ENCODE results near the gene TNNT1.
A peak's percentile ranks its signal among the peaks of the same experiment; 100 is the strongest.

The TNNT1 gene

DNA sequence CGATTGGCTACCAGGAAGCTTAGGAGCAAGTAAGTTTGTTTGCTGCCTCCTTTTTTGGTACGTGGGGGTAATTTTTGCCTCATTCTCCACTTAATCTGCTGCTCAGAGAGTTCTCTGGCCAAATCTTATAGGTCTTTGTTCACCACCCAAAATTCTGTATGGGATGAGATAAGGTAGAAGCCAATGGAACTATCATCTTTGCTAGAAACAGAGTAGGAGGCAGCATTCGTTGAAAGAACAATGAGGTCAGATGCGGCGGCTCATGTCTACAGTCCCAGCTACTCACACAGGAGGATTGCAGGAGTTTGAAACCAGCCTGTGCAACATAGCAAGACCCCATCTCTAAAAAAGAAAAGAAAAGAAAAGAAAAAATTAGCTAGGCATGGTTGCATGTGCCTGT lies 22.4 kb upstream of the TNNT1 start:
- no peak for DNase-seq (ENCODE audit: extremely low spot score)

DNA sequence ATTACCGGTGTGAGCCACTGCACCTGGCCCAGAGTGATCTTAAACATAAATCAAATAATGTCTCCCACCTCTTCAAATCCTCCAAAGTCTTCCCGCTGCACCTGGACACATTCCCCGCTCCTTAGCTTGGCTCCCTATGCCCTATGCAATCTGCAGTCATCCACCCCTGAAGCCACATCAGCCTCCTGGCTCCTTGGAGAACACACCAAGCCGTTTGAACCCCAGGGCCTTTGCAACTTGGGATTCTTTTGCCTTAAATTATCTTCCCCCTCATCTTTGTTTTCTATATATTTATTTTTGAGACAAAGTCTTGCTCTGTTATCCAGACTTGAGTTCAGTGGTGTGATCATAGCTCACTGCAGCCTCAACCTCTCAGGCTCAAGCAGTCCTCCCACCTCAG lies 20.1 kb upstream of the TNNT1 start:
- TF ChIP-seq, protein P1, sequence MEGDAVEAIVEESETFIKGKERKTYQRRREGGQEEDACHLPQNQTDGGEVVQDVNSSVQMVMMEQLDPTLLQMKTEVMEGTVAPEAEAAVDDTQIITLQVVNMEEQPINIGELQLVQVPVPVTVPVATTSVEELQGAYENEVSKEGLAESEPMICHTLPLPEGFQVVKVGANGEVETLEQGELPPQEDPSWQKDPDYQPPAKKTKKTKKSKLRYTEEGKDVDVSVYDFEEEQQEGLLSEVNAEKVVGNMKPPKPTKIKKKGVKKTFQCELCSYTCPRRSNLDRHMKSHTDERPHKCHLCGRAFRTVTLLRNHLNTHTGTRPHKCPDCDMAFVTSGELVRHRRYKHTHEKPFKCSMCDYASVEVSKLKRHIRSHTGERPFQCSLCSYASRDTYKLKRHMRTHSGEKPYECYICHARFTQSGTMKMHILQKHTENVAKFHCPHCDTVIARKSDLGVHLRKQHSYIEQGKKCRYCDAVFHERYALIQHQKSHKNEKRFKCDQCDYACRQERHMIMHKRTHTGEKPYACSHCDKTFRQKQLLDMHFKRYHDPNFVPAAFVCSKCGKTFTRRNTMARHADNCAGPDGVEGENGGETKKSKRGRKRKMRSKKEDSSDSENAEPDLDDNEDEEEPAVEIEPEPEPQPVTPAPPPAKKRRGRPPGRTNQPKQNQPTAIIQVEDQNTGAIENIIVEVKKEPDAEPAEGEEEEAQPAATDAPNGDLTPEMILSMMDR (IDR thresholded peaks at IDR 0.05; ENCODE audit: control extremely low read depth, extremely low read depth, low read depth, missing control alignments): no peak
- no peak for DNase-seq (ENCODE audit: extremely low spot score)
- POLR2A ChIA-PET: no interaction called here
- CTCF ChIA-PET: interaction anchor here (0.9 to 1.2 kb wide), 3 partner anchors 10 to 28 kb away, joined by 3 read pairs; no protein-coding TSS in a partner anchor

More for the DNA sequence above, 22.4 kb upstream of the TNNT1 start:
- POLR2A ChIA-PET: interaction anchor here (0.5 kb wide), 1 partner anchor 221 kb away, joined by 3 read pairs; no protein-coding TSS in a partner anchor
- CTCF ChIA-PET: no interaction called here
- TF ChIP-seq, protein P1 (IDR thresholded peaks at IDR 0.05; ENCODE audit: control extremely low read depth, extremely low read depth, low read depth, missing control alignments): no peak

DNA sequence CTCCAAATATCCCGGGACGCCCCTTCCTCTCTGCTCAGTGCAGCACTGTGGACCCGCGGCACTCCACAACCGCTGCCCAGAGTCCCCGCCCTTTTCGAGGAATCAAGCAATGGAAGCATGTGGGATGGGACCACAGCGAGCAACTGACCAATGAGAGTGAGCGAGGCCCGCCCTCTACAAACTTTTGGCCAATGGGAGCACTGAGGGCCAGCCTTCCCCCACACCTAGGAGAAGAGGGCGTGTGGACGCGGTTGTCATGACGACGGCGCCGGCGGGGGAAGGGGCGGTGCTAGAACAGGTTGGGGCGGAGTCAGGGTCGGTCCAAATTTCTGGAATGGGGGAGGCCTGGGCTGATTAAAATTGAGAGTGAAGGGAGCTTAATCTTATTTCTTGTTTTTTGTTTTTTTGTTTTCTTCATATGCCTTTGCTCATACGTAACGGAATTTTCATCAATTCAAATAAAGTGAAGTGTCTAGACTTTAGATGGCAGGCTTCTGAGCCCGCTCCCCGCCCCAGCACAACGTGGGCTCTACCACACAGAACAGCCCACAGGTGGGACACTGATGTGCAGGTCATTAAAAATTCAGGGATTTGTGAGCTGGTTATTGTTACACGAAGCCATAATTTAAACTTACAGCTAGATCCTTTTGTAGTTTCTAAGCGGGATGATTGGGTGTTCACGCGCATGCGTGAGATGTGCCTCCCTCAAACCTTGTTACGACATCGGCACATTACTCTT lies 17.7 kb upstream of the TNNT1 start, which contains the start of gene DNAAF3:
Gene DNAAF3 (minus strand): TSS at position 84 of the 739 bp plus-strand sequence. CDS start 200 bp downstream, outside the sequence.
- TF ChIP-seq, protein P1 (IDR thresholded peaks at IDR 0.05; ENCODE audit: control extremely low read depth, extremely low read depth, low read depth, missing control alignments): no peak
- CTCF ChIA-PET: interaction anchor here (0.7 to 1.4 kb wide), 7 partner anchors 9 to 337 kb away, joined by 3 to 5 read pairs (median 3); partner anchors contain the start of gene TNNI3
- peak; percentile 96 for DNase-seq (ENCODE audit: extremely low spot score)
- POLR2A ChIA-PET: interaction anchor here (0.5 kb wide), 1 partner anchor 10 kb away, joined by 4 read pairs; no protein-coding TSS in a partner anchor

DNA sequence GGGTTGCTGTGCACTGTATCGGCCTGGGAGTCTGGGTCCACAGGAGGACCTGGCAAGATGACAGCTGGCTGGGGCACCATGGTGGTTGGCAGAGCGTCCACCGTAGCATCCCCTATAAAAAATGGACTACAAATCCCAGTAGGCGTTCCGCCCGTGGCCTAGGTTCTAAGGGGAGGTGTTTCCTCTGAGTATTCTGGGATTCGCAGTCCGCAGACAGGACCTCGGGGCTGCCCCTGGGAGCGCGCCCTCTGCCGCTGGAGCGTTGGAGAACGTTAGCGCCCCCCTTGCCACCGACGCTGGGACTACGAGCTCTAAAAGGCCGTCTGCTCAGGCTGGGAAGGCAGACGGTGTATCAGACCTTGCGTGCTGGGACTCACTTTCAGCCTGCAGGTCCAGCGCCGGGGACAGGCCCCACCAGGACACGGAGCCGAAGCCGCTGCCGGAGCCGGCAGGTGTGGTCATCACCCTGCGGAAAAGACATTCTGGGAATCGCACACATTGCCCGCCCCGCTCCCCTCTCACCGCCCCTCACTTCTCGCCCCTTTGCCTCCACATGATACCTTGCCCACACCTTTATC lies 17.0 kb upstream of the TNNT1 start:
- ChIA-PET CTCF (interaction anchor here (1.0 to 1.4 kb wide), 5 partner anchors 8 to 302 kb away, joined by 3 to 4 read pairs (median 3); partner anchors contain the start of gene TNNI3), POLR2A (interaction anchor here (0.5 kb wide), 1 partner anchor 10 kb away, joined by 4 read pairs; no protein-coding TSS in a partner anchor)
- DNase-seq (ENCODE audit: extremely low spot score): no peak
- TF ChIP-seq, protein P1 (IDR thresholded peaks at IDR 0.05; ENCODE audit: control extremely low read depth, extremely low read depth, low read depth, missing control alignments): peak; percentile 30

DNA sequence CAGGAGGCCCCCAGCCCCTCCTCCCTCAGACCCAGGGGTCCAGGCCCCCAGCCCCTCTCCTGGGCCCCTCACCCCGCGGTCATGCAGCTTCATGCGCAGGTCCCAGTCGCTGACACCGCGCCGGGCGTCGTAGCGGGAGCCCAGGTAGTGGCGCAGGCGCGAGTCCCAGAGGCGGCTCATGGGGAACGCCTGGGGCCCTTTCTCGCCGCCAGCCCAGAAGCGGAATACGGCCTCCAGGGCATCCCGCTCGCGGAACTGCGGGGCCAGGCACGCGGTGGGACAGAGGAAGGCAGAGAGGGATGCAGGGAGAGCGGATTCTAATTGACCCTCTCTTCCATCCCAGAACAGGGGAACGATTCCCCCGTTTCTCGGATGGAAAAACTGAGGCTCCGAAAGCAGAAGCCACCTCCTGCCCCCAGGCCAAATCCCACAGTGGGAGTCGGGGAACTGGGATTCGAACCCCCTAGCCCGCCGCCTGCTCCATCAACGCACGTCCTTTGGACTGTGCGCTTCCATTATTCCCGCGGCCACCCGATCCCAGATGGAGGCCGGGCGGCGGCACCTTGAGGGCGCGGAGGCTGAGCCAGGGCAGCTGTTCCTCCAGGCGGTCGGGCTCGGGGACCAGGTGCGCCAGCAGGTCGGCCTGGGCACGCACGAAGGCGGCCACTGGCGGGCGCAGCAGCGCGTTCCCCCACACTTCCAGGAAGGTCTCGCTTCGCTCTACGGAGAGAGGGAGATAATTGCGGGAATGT lies 12.7 kb upstream of the TNNT1 start:
- CTCF ChIA-PET: interaction anchor here (1.9 to 2.7 kb wide), 4 partner anchors 13 to 58 kb away, joined by 4 to 18 read pairs (median 14); no protein-coding TSS in a partner anchor
- POLR2A ChIA-PET: no interaction called here

More for the DNA sequence above, 12.7 kb upstream of the TNNT1 start:
- DNase-seq (ENCODE audit: extremely low spot score): no peak
- TF ChIP-seq, protein P1 (IDR thresholded peaks at IDR 0.05; ENCODE audit: control extremely low read depth, extremely low read depth, low read depth, missing control alignments): no peak
